Right ventricle myocardium superior (tissue), 1 donor: ENCODE results near the gene SLC25A26. TPM values are rescaled to one million over a fixed set of nuclear protein-coding genes. Genes with fewer than 3 reads are reported as not detected.

Source experiments
- ATAC-seq: fragments of 200-7000 bp; cut with Tn5 transposase; one replicate; pipeline ENCODE4 v1.9.1; 2020; ENCODE audit warnings: mild to moderate bottlenecking; ENCODE audit not compliant: poor library complexity
- DNase-seq: peaks from one replicate; pipeline ENCODE4 v3.0.0-alpha.2; 2020
- intact Hi-C: fragments of 100-400 bp; cut with DNase I; formaldehyde crosslinking; loops from one replicate; pipeline ENCODE4 v1.11.2; 2022
- long read RNA-seq: library from polyadenylated mRNA; unstranded; transcript quantifications from one replicate; pipeline ENCODE4 v2.0.0, GENCODE V29; 2021
- total RNA-seq: library from RNA; stranded (reverse); fragmentation: NEBNext Ultra II Directional; extraction: Animal tissue kit (Norgen Biotek cat#: 25700); gene quantifications from one replicate; pipeline ENCODE4 v1.2.1, GENCODE V29; 2021
- donor health status: DM: no; HTN: yes; CAD: no; lungs with severe emphysema.

The SLC25A26 gene, protein sequence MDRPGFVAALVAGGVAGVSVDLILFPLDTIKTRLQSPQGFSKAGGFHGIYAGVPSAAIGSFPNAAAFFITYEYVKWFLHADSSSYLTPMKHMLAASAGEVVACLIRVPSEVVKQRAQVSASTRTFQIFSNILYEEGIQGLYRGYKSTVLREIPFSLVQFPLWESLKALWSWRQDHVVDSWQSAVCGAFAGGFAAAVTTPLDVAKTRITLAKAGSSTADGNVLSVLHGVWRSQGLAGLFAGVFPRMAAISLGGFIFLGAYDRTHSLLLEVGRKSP
- total RNA-seq, result 51.3 TPM
- long read RNA-seq, transcript SLC25A26-201 (9 exons, 1,023 nt), result major isoform, 5 of 43 reads
- long read RNA-seq, partial matches to known transcripts, result 33 of 43 reads
- long read RNA-seq, other reads (novel, unspliced or antisense), result 5 of 43 reads

DNA sequence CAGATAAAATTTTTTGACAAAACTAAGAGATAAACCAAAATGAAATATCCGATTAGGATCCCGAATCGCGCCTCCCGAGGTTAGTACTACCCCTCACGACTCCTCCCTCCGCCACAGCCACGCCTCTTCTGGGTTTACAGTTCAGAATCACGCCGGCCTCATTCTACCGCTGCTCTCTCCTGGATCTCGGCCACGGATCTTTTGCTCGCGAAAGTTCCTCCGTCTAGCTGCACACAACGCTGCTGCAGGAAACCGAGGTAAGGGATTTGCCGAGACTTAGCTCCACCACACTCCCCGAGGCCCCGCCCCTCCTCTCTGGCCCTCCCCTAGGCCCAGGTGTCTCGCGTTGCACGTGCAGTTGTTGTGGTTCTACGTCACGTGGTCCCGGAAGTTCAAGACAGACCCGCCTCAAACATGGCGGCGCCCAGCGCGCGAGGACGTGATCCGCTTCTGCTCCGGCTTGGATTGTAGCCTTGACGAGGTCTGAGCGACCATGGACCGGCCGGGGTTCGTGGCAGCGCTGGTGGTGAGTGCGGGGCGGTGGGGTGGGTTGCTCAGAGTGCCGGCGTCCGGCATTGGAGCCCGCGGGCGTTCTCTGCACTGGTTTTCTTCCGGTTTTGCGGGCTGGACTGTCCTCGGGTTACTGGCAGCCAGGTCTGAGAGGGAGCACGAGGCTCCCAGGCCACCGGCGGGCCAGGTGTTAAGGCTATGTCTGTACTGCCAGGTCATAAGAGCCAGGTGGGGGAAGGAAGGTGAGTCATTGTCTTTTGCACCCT lies at the start of gene SLC25A26:
Gene SLC25A26, plus strand, starts transcription at position 400 of the 776 bp plus-strand sequence. Its CDS starts 94 bp downstream, at position 494.
- ATAC-seq, result peak; percentile 99
- intact Hi-C loops, result no loop called here
- peak; percentile 95 for DNase-seq

DNA sequence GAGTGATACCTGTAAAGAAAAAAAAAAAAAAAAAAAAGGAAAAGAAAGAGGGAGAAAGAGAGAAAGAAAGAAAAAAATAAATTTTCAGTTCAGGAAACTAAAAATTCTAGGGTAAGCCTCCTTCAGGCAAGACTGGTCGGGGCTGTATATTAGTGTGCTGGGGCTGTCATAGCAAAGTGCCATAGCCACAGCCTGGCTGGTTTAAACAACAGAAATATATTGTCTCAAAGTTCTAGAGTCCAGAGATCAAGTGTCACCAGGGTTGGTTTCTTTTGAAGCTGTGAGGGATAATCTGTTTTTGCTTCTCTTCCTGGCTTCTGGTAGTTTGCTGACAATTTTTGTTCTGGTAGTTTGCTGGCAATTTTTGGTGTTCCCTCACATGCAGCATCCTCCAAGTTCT lies 48.4 kb upstream of the SLC25A26 start:
- ATAC-seq, result no peak
- DNase-seq, result no peak
- intact Hi-C loops, result no loop called here

GRCh38 chr3:66177026-66177425 lies 43.8 kb upstream of the SLC25A26 start:
- peak; percentile 82 for ATAC-seq
- intact Hi-C loops, result no loop called here

DNA sequence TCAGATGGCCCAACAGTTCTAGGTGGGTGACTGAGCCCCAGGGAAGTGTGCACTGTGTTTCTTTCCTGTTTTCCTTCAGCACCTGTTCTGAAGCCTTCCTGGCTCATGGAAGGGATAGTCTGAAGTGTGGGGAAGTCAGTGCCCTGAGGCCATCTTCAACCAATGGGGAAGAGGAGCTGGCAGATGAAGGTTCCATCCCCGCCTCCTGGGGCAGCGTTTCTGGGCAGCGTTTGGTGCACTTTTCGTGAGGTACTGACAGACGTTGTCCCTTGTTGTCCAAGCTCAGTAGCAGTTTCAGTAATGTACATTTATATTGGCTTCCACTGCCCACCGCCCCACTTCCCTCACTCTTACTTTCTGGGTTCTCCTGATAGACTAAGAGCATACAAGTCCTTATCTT lies 42.6 kb upstream of the SLC25A26 start:
- no peak for ATAC-seq
- no peak for DNase-seq

More at GRCh38 chr3:66177026-66177425, 43.8 kb upstream of the SLC25A26 start:
- no peak for DNase-seq

DNA sequence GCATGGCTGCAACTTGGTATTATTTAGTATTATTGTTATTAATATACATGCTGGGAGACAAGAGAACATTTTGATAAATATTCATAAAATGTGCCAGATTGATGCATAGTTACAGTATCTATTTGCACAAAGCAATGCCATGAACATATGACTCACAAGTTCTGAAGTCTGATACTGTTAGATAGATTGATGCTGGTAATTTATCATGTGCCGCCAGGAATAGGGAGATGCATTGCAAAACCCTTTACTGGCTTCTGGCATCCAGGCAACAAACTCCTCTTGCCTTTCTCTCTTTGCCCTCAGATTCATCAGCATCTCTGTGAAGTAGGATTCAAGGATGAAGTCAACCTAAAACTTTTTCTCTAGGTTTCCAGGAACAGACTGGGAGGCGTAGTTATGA lies 41.0 kb upstream of the SLC25A26 start:
- no peak for DNase-seq
- intact Hi-C loops, result no loop called here
- ATAC-seq, result no peak

More for the DNA sequence above, 42.6 kb upstream of the SLC25A26 start:
- intact Hi-C loops, result no loop called here

GRCh38 chr3:66181764-66182163 lies 39.0 kb upstream of the SLC25A26 start:
- ATAC-seq (peak; percentile 76), DNase-seq (peak; percentile 61)
- intact Hi-C loops, result no loop called here

- ATAC-seq, result peak; percentile 11
- no peak for DNase-seq
- intact Hi-C loops, result no loop called here
Observed at GRCh38 chr3:66182246-66182645, 38.6 kb upstream of the SLC25A26 start.

DNA sequence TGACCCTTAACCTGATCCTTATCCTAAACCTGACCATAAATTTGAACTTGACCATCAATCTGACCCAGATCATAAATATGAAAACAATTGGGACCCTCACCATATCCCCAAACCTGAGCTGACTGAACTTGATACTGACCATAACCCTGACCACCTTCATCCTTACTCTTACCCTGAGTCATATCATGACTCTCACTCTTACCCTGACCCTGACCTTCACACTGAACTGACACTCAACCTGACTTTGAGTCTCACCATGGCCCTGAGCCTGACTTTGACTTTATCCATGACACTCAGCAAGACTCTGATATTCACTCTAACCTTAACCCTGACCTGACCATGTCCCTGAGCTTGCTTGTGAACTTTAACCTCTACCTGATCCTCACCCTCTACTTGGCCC lies 34.3 kb upstream of the SLC25A26 start:
- ATAC-seq (no peak), DNase-seq (no peak)
- intact Hi-C loops, result no loop called here

DNA sequence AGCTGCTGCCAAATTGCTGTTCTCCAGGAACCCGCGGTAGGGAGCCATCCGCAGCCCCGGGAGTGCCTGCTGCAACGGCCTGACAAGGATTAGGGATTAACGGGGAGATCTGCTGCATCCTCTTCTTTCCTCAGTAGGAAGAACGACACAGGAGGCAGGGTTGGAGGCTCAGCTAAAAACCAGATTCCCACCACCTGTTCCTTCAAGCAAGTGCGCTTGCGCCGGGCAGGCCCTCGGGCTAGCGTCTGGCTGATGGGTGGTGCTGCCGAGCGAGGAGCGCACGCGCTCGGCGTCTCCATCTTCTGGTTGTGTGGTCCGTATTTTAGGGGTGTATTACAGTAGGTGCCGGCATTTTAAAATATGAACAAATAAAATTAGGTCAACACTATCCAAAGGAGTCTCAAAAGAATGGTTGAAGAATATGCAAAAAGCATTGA lies 25.4 kb upstream of the SLC25A26 start:
- DNase-seq, result peak; percentile 70
- ATAC-seq, result peak; percentile 65
- intact Hi-C loops, result no loop called here

- intact Hi-C loops, result no loop called here
- ATAC-seq (no peak), DNase-seq (no peak)
Observed at GRCh38 chr3:66196633-66197032, 24.2 kb upstream of the SLC25A26 start.

DNA sequence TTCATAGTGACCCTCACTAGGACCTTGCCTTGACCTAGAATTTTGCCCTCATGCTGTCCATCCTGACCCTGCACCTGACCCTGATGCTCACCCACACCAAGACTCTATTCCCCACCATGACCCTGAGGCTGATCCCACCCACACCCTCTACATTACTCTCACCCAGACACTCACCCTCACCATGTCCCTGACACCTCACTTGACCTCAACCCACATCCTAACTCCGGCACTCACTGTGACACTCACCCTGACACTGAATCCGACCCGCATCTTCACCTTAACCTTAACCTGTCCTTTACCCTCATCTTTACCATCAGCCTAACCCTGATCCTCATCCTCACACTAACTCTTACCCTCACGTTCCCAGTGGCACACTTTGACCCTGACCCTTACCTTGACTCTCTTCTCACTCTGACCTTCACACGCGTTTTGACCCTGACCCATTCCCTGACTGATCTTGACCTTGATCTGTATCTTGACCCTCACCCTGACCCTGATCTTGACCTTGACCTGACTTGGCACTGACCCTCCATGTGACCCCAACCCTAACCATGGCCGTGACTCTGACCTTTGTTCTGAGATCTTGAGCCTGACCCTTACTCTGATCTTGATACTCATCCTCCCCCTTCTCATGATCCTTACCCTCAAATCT lies 22.2 kb upstream of the SLC25A26 start:
- DNase-seq (no peak), ATAC-seq (no peak)
- intact Hi-C loops, result no loop called here

GRCh38 chr3:66199089-66199473 lies 21.7 kb upstream of the SLC25A26 start:
- no peak for ATAC-seq
- no peak for DNase-seq
- intact Hi-C loops, result no loop called here

DNA sequence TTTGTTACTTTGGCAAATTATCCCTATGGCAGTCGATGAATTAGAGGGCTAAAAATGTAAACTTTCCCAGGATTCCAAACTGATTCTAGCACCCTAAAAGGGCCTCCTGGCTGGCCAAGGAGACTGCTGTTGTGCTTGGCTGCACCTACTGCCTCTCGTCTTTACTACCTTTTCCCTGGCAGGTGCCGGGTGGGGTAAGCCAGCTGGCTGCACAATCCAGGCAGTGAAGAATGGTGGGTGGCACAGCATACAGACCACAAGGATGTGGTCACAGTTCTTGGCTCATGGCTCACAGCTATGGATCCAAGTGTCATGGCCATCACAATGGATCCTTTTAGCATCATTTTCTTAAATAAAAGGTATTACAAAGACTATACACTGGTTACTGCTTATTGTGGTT lies 20.7 kb upstream of the SLC25A26 start:
- intact Hi-C loops, result no loop called here
- DNase-seq, result no peak
- no peak for ATAC-seq

GRCh38 chr3:66200786-66201185 lies 20.0 kb upstream of the SLC25A26 start:
- ATAC-seq (no peak), DNase-seq (no peak)
- intact Hi-C loops, result no loop called here

DNA sequence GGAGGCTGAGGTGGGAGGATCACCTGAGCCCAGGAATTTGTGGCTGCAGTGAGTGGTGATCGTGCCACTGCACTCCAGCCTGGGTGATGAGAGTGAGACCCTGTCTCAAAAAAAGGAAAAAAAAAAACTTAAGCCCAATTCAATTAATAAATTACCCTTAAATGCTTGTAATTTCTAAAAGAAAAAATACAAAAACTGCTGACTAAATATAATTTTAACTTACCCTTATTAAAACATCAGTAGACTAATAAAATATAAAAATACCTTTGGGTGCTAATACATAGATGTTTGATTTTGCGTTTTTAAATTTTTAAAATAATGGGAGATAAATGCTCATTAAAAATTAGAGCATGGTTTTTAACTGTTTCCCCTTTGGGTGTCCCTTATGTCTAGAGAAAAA lies 17.5 kb upstream of the SLC25A26 start:
- no peak for ATAC-seq
- no peak for DNase-seq
- intact Hi-C loops, result no loop called here

DNA sequence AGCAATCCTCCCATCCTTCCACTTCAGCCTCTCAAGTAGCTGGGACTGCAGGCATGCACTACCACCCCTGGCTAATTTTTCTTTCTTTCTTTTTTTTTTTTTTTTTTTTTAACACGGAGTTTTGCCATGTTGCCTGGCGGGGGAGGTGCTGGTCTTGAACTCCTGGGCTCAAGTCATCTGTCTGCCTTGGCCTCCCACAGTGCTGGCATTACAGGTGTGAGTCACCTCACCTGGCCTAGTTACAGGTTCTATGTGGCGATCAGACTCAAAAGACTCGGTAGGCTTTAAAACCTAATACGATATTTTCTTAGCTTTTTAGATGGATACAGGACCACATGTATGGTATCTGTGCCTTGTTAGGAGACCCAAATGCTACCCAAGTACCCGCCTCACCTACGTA lies 14.0 kb upstream of the SLC25A26 start:
- DNase-seq (no peak), ATAC-seq (no peak)
- intact Hi-C loops, result no loop called here

GRCh38 chr3:66208189-66208588 lies 12.6 kb upstream of the SLC25A26 start:
- ATAC-seq, result no peak
- DNase-seq, result no peak
- intact Hi-C loops, result no loop called here

DNA sequence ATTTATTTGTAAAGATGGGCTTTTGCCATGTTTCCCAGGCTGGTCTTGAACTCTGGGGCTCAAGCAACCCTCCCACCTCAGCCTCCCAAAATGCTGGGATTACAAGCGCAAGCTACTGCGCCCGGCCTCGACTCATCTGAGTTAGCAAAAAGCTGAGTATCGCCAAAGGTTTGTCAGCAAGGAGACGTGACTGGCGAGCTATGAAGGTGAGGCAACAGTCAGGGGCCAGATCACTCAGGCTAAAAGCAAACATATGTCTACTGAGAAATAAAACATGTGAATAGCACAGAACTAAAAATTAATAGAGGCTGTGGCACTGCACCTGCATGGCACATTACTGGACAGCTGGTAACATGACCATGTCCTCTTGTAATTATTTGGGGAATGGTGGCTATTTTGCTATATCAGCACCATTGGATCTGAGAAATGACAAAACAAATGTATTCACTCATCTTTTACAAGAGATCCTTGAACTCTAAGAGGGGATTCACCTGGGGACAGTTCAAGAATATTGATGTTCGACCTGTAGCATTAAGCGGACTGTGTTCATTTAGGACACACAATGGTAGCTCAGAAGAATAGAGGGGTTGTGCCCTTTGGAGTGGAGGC lies 10.0 kb upstream of the SLC25A26 start:
- DNase-seq (no peak), ATAC-seq (no peak)
- intact Hi-C loops, result no loop called here

- ATAC-seq (no peak), DNase-seq (no peak)
- intact Hi-C loops, result no loop called here
Observed at GRCh38 chr3:66211779-66212178, 9.0 kb upstream of the SLC25A26 start.
